Adrenal gland (tissue), 5 donors: ENCODE measurements around the gene SPATA3.

ENCODE experiments used
- POLR2A ChIP-seq, 2 donors: fragments of 450-650 bp; IDR thresholded peaks; one replicate each; pipeline ENCODE4 v1.6.1; 2017; ENCODE audit warnings: antibody characterized with exemption in 2 of 2, mild to moderate bottlenecking in 2 of 2, moderate library complexity in 1 of 2
- TF ChIP-seq, protein P1 (sequence below), 6 experiments: fragments of 450-650 bp in 4 of 6; fragments of 200-600 bp in 2 of 6; sonication (generic) in 1 of 6; IDR thresholded peaks; 1 replicate in 5 of 6; 2 replicates in 1 of 6; pipeline versions ENCODE4 v1.5.1 to v1.8.0; 2016 to 2021; ENCODE audit warnings: antibody characterized with exemption in 6 of 6, mild to moderate bottlenecking in 2 of 6, moderate library complexity in 1 of 6
- donor health status: DM: no; HTN: no; CAD: no.

GRCh38 chr2:231047923-231048915 lies 52.3 kb downstream of the SPATA3 start:
- TF ChIP-seq, protein P1, sequence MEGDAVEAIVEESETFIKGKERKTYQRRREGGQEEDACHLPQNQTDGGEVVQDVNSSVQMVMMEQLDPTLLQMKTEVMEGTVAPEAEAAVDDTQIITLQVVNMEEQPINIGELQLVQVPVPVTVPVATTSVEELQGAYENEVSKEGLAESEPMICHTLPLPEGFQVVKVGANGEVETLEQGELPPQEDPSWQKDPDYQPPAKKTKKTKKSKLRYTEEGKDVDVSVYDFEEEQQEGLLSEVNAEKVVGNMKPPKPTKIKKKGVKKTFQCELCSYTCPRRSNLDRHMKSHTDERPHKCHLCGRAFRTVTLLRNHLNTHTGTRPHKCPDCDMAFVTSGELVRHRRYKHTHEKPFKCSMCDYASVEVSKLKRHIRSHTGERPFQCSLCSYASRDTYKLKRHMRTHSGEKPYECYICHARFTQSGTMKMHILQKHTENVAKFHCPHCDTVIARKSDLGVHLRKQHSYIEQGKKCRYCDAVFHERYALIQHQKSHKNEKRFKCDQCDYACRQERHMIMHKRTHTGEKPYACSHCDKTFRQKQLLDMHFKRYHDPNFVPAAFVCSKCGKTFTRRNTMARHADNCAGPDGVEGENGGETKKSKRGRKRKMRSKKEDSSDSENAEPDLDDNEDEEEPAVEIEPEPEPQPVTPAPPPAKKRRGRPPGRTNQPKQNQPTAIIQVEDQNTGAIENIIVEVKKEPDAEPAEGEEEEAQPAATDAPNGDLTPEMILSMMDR (IDR thresholded peaks at IDR 0.05) = no peak
- no peak for TF ChIP-seq POLR2A (IDR thresholded peaks at IDR 0.05)
